H1 (cell line): Measurements from ENCODE around the gene CAVIN1.

Experiments used
- BACH1 ChIP-seq: IDR thresholded peaks from 2 replicates; pipeline ENCODE4 v1.6.1; 2012; ENCODE audit warnings: low read length, improper control_type of control experiment
- CBX5 ChIP-seq: fragments of 300-800, 300-1000 bp; sonication (generic); IDR thresholded peaks from 2 replicates; pipeline ENCODE4 v1.7.1; 2016; ENCODE audit warnings: antibody characterized with exemption, low read length, low read depth
- CBX8 ChIP-seq: fragments of 300-800, 300-1000 bp; sonication (generic); IDR thresholded peaks from 2 replicates; pipeline ENCODE4 v1.7.1; 2016; ENCODE audit warnings: low read depth, low read length, borderline replicate concordance
- CTCF ChIP-seq, 3 experiments: IDR thresholded peaks; 1 replicate in 2 of 3; 2 replicates in 1 of 3; pipeline versions ENCODE4 v1.5.1 to v1.6.1; 2011; ENCODE audit warnings: low read length in 3 of 3, mild to moderate bottlenecking in 3 of 3, inconsistent platforms in 2 of 3, low read depth in 1 of 3, moderate library complexity in 1 of 3; ENCODE audit not compliant: insufficient read depth in 1 of 3; ENCODE audit errors: control extremely low read depth in 1 of 3
- EGR1 ChIP-seq: IDR thresholded peaks from 2 replicates; pipeline ENCODE4 v1.6.1; 2011; ENCODE audit warnings: low read depth, low read length, borderline replicate concordance
- EP300 ChIP-seq, 2 experiments: IDR thresholded peaks; 1 replicate in 1 of 2; 2 replicates in 1 of 2; pipeline ENCODE4 v1.6.1; 2011 to 2012; ENCODE audit warnings: low read depth in 2 of 2, low read length in 2 of 2, mild to moderate bottlenecking in 2 of 2, borderline replicate concordance in 1 of 2, inconsistent platforms in 1 of 2, moderate library complexity in 1 of 2
- JUND ChIP-seq: IDR thresholded peaks from 2 replicates; pipeline ENCODE4 v1.6.1; 2011; ENCODE audit warnings: mild to moderate bottlenecking, improper control_type of control experiment, low read length
- MAFK ChIP-seq: IDR thresholded peaks from 2 replicates; pipeline ENCODE4 v1.6.1; 2012; ENCODE audit warnings: low read depth, mild to moderate bottlenecking, improper control_type of control experiment, low read length
- MAX ChIP-seq: IDR thresholded peaks from 2 replicates; pipeline ENCODE4 v1.6.1; 2012; ENCODE audit warnings: inconsistent platforms
- POLR2A ChIP-seq, 2 experiments: IDR thresholded peaks; 1 replicate in 1 of 2; 2 replicates in 1 of 2; pipeline ENCODE4 v1.6.1; 2011; ENCODE audit warnings: low read depth in 2 of 2, low read length in 2 of 2, mild to moderate bottlenecking in 2 of 2; ENCODE audit errors: control extremely low read depth in 1 of 2
- POLR2AphosphoS5 ChIP-seq: IDR thresholded peaks from 2 replicates; pipeline ENCODE4 v1.6.1; 2011; ENCODE audit warnings: low read depth, low read length
- RAD21 ChIP-seq, 2 experiments: IDR thresholded peaks in 1 of 2; conservative IDR thresholded peaks in 1 of 2; 2 replicates each; pipeline ENCODE4 v1.6.1; 2011; ENCODE audit warnings: low read depth in 2 of 2, low read length in 2 of 2, improper control_type of control experiment in 1 of 2, inconsistent platforms in 1 of 2, mild to moderate bottlenecking in 1 of 2, moderate library complexity in 1 of 2
- RNF2 ChIP-seq: fragments of 200-900, 300-1000 bp; sonication (generic); IDR thresholded peaks from 2 replicates; pipeline ENCODE4 v1.7.1; 2016; ENCODE audit warnings: borderline replicate concordance, low read depth, mild to moderate bottlenecking, antibody characterized with exemption, low read length; ENCODE audit not compliant: poor library complexity, severe bottlenecking; ENCODE audit errors: missing control alignments
- ZNF274 ChIP-seq: IDR thresholded peaks from 2 replicates; pipeline ENCODE4 v1.7.0; 2012; ENCODE audit warnings: low read length, borderline replicate concordance; ENCODE audit errors: extremely low read depth

GRCh38 chr17:42436391-42436790, 13.3 kb upstream of the CAVIN1 start:
- TF ChIP-seq MAFK, result no peak
- no peak for TF ChIP-seq ZNF274
- no peak for TF ChIP-seq RAD21 (IDR thresholded peaks at IDR 0.05 in 1 of 2, conservative IDR thresholded peaks at IDR 0.05 in 1 of 2; ENCODE audit: low read depth in 2 of 2, low read length in 2 of 2)
- no peak for TF ChIP-seq BACH1
- TF ChIP-seq EGR1, result no peak
- TF ChIP-seq MAX, result no peak
- TF ChIP-seq CTCF (IDR thresholded peaks at IDR 0.05; ENCODE audit: control extremely low read depth in 1 of 3, insufficient read depth in 1 of 3, low read depth in 1 of 3, low read length in 3 of 3), result no peak
- no peak for TF ChIP-seq CBX8
- TF ChIP-seq JUND, result no peak
- no peak for TF ChIP-seq EP300 (IDR thresholded peaks at IDR 0.05; ENCODE audit: borderline replicate concordance in 1 of 2, low read depth in 2 of 2, low read length in 2 of 2)
- TF ChIP-seq CBX5, result no peak
- TF ChIP-seq POLR2AphosphoS5, result no peak
- no peak for TF ChIP-seq POLR2A (IDR thresholded peaks at IDR 0.05; ENCODE audit: control extremely low read depth in 1 of 2, low read depth in 2 of 2, low read length in 2 of 2)
- TF ChIP-seq RNF2, result no peak
